WERI-Rb-1 (cell line): ENCODE measurements around the gene NAXD.

Experiments used
- DNase-seq: peaks from one replicate; pipeline ENCODE4 v3.0.0-alpha.2; 2020
- H3K27ac ChIP-seq: fragments of 250-450 bp; sonication (Bioruptor Pico); 2 replicates; pipeline ENCODE4 v1.5.1; 2020; ENCODE audit warnings: mild to moderate bottlenecking, moderate library complexity
- H3K27me3 ChIP-seq: fragments of 250-450 bp; sonication (Bioruptor Pico); 2 replicates; pipeline ENCODE4 v1.5.1; 2021; ENCODE audit warnings: mild to moderate bottlenecking, low read depth, moderate library complexity; ENCODE audit not compliant: insufficient read depth, severe bottlenecking
- H3K36me3 ChIP-seq: fragments of 250-450 bp; sonication (Bioruptor Pico); 2 replicates; pipeline ENCODE4 v1.5.1; 2020; ENCODE audit warnings: mild to moderate bottlenecking, moderate library complexity
- H3K4me3 ChIP-seq: 2 replicates; pipeline ENCODE4 v1.5.1; 2011; ENCODE audit warnings: low read depth, mild to moderate bottlenecking, control low read depth, low read length
- H3K9me3 ChIP-seq: fragments of 250-450 bp; sonication (Bioruptor Pico); 2 replicates; pipeline ENCODE4 v1.5.1; 2021; ENCODE audit warnings: mild to moderate bottlenecking, moderate library complexity; ENCODE audit not compliant: severe bottlenecking
- CTCF ChIP-seq: IDR thresholded peaks from 2 replicates; pipeline ENCODE4 v1.5.1; 2011; ENCODE audit warnings: low read depth, mild to moderate bottlenecking, control low read depth, inconsistent platforms, low read length

The NAXD gene

GRCh38 chr13:110578363-110578762, 37.0 kb upstream of the NAXD start:
- no peak for DNase-seq
- Histone ChIP-seq H3K36me3 (no peaks in the 10 kb centered on the region), H3K27ac (no peak overlapping the region), H3K27me3 (peaks cover 2% of the 10 kb centered on the region), H3K9me3 (no peaks in the 10 kb centered on the region), H3K4me3 (no peak overlapping the region)
- no peak for TF ChIP-seq CTCF

GRCh38 chr13:110580800-110581199, 34.5 kb upstream of the NAXD start:
- no peak overlapping the region for H3K27ac ChIP-seq
- no peak for TF ChIP-seq CTCF
- no peaks in the 10 kb centered on the region for H3K9me3 ChIP-seq
- H3K36me3 ChIP-seq = no peaks in the 10 kb centered on the region
- H3K27me3 ChIP-seq = no peaks in the 10 kb centered on the region
- no peak for DNase-seq
- H3K4me3 ChIP-seq = no peak overlapping the region

- no peak overlapping the region for H3K4me3 ChIP-seq
- TF ChIP-seq CTCF = no peak
- no peaks in the 10 kb centered on the region for H3K9me3 ChIP-seq
- H3K27me3 ChIP-seq = no peaks in the 10 kb centered on the region
- no peaks in the 10 kb centered on the region for H3K36me3 ChIP-seq
- H3K27ac ChIP-seq = no peak overlapping the region
- no peak for DNase-seq
Measured at GRCh38 chr13:110581506-110582185, 33.7 kb upstream of the NAXD start.

- no peaks in the 10 kb centered on the region for H3K27me3 ChIP-seq
- no peaks in the 10 kb centered on the region for H3K9me3 ChIP-seq
- no peaks in the 10 kb centered on the region for H3K36me3 ChIP-seq
- no peak overlapping the region for H3K4me3 ChIP-seq
- no peak for TF ChIP-seq CTCF
- H3K27ac ChIP-seq = no peak overlapping the region
- DNase-seq = no peak
Measured at GRCh38 chr13:110582421-110582954, 32.9 kb upstream of the NAXD start.

- H3K4me3 ChIP-seq = no peak overlapping the region
- no peak for TF ChIP-seq CTCF
- H3K27me3 ChIP-seq = no peaks in the 10 kb centered on the region
- no peak for DNase-seq
- H3K27ac ChIP-seq = no peak overlapping the region
- no peaks in the 10 kb centered on the region for H3K36me3 ChIP-seq
- H3K9me3 ChIP-seq = no peaks in the 10 kb centered on the region
Measured at GRCh38 chr13:110583178-110583865, 32.0 kb upstream of the NAXD start.
